Left lobe of liver (tissue), 2 donors: Measurements from ENCODE around the gene BRD3OS. TPM values are rescaled to one million over a fixed set of nuclear protein-coding genes. Genes with fewer than 3 reads are reported as not detected.

ENCODE experiments used
- ATAC-seq: fragments of 200-7000 bp; cut with Tn5 transposase; one replicate; pipeline ENCODE4 v1.9.1; 2020; ENCODE audit warnings: mild to moderate bottlenecking, moderate library complexity
- DNase-seq: peaks from one replicate; pipeline ENCODE4 v3.0.0-alpha.2; 2020; ENCODE audit warnings: low spot score
- total RNA-seq: library from RNA; stranded (reverse); gene quantifications from one replicate; pipeline ENCODE4 v1.2.1, GENCODE V29; 2021
- donor health status: DM: no; HTN: no; CAD: no; lungs with moderate emphysema.
- donor health status: DM: no; HTN: yes; CAD: no.

BRD3OS gene
- total RNA-seq, 1 donor from 2014 or later, result 7.6 TPM

GRCh38 chr9:134076644-134077043, 51.4 kb downstream of the BRD3OS start:
- ATAC-seq (no peak), DNase-seq (no peak)

Other genes starting within 250 kb of the BRD3OS start
- 34.8 TPM for gene VAV2, start 33.2 kb upstream of the BRD3OS start, total RNA-seq
- 24.6 TPM for gene BRD3, start 42.5 kb downstream of the BRD3OS start, total RNA-seq
- gene WDR5, start 110.6 kb downstream of the BRD3OS start, total RNA-seq, result 19.5 TPM
- 25.8 TPM for gene RNU6ATAC, start 139.1 kb downstream of the BRD3OS start, total RNA-seq